Ramos (cell line): ENCODE data around the gene TEX12.
"Not testable (repeated sequence)": the region's sequence is repeated elsewhere in the genome, so short reads cannot be mapped to it uniquely, and the experiment has no call there.

ENCODE experiments used
- in situ Hi-C: fragments of 300-500 bp; cut with MboI; formaldehyde crosslinking; loops from one replicate; pipeline ENCODE4 v1.14.3; 2022; ENCODE audit warnings: low sequenced_read_pairs; ENCODE audit not compliant: unreplicated experiment

TEX12 gene

GRCh38 chr11:112163875-112164685, 3.1 kb upstream of the TEX12 start, which contains the start of gene IL18:
IL18 (minus strand) TSS chr11:112164094; CDS start chr11:112155053, 9,041 bp downstream.
- in situ Hi-C loops, result no loop called here

GRCh38 chr11:112165049-112165448, 2.1 kb upstream of the TEX12 start:
- in situ Hi-C loops, result no loop called here

- in situ Hi-C loops, result no loop called here
Measured at GRCh38 chr11:112166562-112166961, 610 bp upstream of the TEX12 start.

- in situ Hi-C loops, result no loop called here
Measured at GRCh38 chr11:112172362-112172994, 5.3 kb downstream of the TEX12 start.

GRCh38 chr11:112173152-112173551, 6.0 kb downstream of the TEX12 start:
- in situ Hi-C loops, result no loop called here

GRCh38 chr11:112174789-112175598, 7.8 kb downstream of the TEX12 start, which contains the start of gene BCO2:
BCO2 (plus strand) TSS chr11:112175512; CDS start chr11:112175602, 90 bp downstream.
- in situ Hi-C loops, result no loop called here

GRCh38 chr11:112175599-112175952, 8.4 kb downstream of the TEX12 start:
- in situ Hi-C loops, result no loop called here

- in situ Hi-C loops, result no loop called here
Measured at GRCh38 chr11:112176077-112176476, 8.9 kb downstream of the TEX12 start.

- in situ Hi-C loops, result no loop called here
Measured at GRCh38 chr11:112177589-112177988, 10.4 kb downstream of the TEX12 start.

- in situ Hi-C loops, result no loop called here
Measured at GRCh38 chr11:112178428-112178827, 11.3 kb downstream of the TEX12 start.

- in situ Hi-C loops, result no loop called here
Measured at GRCh38 chr11:112178936-112179335, 11.8 kb downstream of the TEX12 start.

- in situ Hi-C loops, result no loop called here
Measured at GRCh38 chr11:112179601-112180000, 12.4 kb downstream of the TEX12 start.

- in situ Hi-C loops, result no loop called here
Measured at GRCh38 chr11:112182867-112183266, 15.7 kb downstream of the TEX12 start.

- in situ Hi-C loops, result no loop called here
Measured at GRCh38 chr11:112185883-112186282, 18.7 kb downstream of the TEX12 start.

GRCh38 chr11:112186304-112186703, 19.1 kb downstream of the TEX12 start:
- in situ Hi-C loops, result no loop called here

GRCh38 chr11:112195113-112195512, 27.9 kb downstream of the TEX12 start:
- in situ Hi-C loops, result not testable (repeated sequence)

- in situ Hi-C loops, result no loop called here
Measured at GRCh38 chr11:112195951-112196351, 28.8 kb downstream of the TEX12 start.

- in situ Hi-C loops, result no loop called here
Measured at GRCh38 chr11:112196519-112197087, 29.4 kb downstream of the TEX12 start.

- in situ Hi-C loops, result not testable (repeated sequence)
Measured at GRCh38 chr11:112199101-112199500, 31.9 kb downstream of the TEX12 start.

- in situ Hi-C loops, result loop anchor here (25.0 kb wide), 2 partner anchors 362 to 1087 kb away; no protein-coding TSS in a partner anchor
Measured at GRCh38 chr11:112200252-112200651, 33.1 kb downstream of the TEX12 start.
